Stimulated activated CD4-positive, alpha-beta T cell treated with anti-CD3 and anti-CD28 coated beads, Interleukin-15, amount 100 ng/mL, for 24 hours (primary cell): ENCODE measurements around the gene DLG2.
"Not testable (repeated sequence)": the region's sequence is repeated elsewhere in the genome, so short reads cannot be mapped to it uniquely, and the experiment has no call there.

Experiments
- DNase-seq: peaks from one replicate; pipeline ENCODE4 v3.0.0-alpha.2; 2020

DLG2 gene

DNA sequence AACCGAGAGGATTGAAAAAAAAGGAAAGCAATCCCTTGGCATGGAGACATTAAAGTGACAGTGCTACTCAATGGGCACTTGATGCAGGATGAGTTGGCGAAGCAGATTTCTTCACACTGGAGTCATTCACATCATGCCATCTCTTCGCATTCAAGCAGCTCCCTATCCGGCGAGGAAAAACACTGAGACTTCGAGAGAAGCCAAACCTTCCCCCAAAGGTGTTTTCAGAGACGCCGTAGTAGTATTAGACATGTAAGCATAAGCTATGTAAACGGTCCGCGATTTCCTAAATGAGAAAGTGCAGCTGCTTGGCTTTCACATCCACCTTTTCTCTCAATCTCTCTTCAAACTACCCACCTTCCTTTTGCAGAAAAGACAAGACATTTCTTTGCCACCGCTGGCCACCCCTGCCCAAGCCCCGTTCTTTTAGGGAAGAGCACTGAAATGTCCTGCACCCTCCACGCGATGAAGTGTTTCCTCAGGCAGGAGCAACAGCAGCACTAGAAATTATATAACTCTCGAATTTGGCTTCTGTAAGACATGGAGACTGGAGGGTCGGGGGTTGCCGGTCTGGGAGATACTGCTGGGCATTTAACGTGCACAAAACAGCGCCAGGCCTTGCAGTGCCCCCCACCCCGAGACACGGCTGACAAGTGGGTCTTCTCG, at the start of gene DLG2:
Gene DLG2 (minus strand): TSS at position 13 of the 666 bp plus-strand sequence.
- no peak for DNase-seq

DNA sequence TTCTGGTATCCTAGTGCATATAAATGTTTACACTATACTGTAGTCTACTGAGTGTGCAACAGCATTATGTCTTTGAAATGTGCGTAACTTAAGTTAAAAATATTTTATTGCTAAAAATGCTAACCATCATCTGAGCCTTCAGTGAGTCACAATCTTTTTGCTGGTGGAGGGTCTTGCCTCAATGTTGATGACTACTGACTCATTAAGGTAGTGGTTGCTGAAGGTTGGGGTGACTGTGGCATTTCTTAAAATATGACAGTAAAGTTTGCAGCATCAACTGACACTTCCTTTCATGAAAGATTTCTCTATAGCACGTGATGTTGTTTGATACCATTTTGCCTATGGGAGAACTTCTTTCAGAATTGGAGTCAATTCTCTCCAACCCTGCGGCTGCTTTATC, 46.2 kb upstream of the DLG2 start:
- no peak for DNase-seq

GRCh38 chr11:85672105-85672902, 45.2 kb upstream of the DLG2 start:
- no peak for DNase-seq

DNA sequence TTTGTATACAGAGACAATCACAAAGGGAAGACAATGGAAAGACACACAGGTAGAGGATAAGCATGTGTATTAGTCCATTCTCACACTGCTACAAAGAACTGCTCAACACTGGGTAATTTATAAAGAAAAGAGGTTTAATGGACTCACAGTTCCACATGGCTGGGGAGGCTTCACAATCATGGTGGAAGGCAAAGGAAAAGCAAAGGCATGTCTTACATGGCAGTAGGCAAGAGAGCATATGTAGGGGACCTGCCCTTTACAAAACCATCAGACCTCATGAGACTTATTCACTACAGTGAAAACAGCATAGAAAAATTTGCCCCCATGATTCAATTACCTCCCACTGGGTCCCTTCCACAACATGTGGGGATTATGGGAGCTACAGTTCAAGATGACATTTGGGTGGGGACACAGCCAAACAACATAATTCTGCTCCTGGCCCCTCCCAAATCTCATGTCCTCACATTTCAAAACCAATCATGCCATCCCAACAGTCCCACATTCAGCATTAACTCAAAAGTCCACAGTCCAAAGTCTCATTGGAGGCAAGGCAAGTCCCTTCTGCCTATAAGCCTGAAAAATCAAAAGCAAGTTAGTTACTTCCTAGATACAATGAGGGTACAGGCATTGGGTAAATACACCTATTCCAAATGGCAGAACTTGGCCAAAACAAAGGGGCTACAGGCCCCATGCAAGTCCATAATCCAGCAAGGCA, 44.0 kb upstream of the DLG2 start:
- not testable (repeated sequence) for DNase-seq

GRCh38 chr11:85668157-85668556, 41.0 kb upstream of the DLG2 start:
- no peak for DNase-seq

GRCh38 chr11:85666687-85667086, 39.5 kb upstream of the DLG2 start:
- no peak for DNase-seq

GRCh38 chr11:85665733-85666132, 38.6 kb upstream of the DLG2 start:
- no peak for DNase-seq

GRCh38 chr11:85664615-85665481, 37.7 kb upstream of the DLG2 start, which contains the start of gene CREBZF:
Gene CREBZF, minus strand, starts transcription at chr11:85665129. Its CDS starts 254 bp downstream, at chr11:85664875.
- DNase-seq = peak; percentile 97

- DNase-seq = peak; percentile 88
These were observed 36.8 kb upstream of the DLG2 start for GRCh38 chr11:85663753-85664614.

DNA sequence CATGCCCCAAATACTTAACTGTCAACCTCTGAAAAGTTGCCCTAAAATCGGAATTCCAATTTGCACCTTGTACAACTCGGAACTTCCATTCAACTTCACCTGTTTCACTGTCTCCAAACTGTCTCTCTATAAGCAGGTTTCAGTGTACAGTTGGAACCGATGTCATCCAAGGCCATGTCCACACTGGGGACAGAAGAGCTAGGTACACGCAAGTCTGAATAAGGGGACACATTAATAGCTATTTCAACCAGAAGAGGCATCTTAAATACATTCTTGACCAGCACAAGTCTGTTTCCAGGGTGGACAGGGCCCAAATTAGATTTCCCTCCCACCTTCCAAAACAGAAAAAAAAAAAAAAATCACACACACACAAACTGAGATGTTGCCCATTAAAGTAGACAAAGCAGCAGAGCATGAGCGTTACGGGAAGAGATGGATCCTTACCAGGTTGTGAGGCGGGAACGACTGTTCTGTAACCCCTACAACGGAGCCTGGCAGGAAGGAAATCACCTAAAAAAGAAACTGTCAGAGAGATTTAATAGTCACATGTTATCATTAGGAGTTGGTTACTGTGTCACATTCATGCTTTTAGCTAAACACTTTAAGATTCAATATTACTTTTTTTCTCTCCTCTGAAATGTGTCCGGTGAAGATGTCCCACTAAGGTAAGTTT, 36.1 kb upstream of the DLG2 start:
- no peak for DNase-seq

DNA sequence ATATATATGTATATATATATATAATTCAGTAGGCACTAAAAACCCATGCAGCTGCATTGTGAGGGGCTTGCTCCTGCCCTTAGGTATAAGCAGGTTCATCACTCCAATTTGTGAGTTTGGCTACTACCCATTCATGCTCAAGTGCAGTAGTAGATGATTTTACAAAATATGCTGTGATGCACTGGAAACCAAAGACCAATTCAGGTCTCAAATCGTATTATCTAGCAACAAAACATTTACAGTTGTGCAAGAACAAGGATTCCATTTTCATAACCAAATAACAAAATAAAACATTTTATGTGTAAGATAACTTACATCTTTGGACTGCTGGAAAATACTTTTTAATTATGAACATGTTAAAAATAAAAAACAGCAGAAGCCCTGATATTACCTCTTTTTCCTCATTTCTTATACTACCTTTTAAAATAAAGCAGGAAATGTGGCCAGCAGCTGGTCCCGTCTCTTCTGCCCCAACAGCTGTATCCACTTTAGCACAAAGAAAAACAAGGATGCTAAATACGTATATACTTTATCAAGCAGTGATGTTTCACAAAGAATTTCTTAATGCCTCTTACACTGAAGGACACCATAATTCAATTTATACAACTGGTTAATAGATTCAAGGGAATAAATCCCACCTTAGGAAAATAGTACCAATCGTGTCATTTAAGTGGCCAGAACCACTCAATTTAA, 35.0 kb upstream of the DLG2 start:
- DNase-seq = no peak

- no peak for DNase-seq
These were observed 31.0 kb upstream of the DLG2 start for GRCh38 chr11:85658180-85658579.

DNA sequence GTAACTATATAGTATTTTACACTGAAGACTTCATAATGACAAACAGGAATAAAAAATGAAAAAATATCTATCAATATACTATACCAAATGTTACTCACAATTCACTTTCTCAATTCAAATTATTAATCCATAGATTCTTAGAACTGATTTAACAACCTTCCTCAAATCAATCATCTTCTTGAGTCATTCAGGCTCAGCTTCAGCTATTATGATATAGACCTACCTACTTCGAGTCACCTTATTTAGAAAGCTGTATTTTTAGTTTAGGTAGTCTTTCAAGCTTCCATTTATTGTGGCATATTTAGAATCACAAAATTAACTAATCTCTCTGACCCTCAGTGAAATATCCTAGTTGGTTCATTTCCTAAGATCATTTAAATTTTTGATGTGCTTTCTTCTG, 29.6 kb upstream of the DLG2 start:
- DNase-seq = no peak

- DNase-seq = not testable (repeated sequence)
These were observed 27.2 kb upstream of the DLG2 start for GRCh38 chr11:85654343-85654742.

DNA sequence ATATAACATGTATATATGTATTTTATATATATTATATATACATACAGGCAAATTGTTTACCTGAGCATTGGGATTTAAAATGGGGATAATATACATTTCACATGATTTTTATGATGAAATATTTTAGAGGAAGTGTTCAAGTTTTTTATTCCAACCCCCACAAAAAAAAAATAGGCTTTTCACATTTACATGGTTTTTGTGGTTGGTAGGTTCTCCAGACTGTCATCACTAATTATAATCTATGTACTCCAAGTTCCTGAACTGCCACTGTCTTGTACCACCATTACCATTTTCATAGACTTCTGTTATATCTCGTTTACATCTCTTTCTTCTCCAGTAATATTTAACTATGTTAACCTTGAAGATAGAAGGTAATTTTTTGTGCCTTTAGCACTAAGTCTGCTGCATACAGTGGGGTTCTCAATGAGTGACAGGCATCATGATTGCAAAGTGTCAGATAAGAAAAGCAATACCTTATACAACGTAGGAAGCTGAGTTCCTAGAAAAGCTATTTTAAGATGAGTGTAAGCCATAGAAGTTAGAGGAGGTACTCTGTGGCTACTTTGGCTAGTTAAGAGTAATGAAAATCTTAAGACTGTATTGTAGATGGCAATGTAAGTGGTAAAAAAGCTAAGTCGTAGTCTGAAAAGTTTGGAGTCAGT, 25.8 kb upstream of the DLG2 start:
- no peak for DNase-seq

DNA sequence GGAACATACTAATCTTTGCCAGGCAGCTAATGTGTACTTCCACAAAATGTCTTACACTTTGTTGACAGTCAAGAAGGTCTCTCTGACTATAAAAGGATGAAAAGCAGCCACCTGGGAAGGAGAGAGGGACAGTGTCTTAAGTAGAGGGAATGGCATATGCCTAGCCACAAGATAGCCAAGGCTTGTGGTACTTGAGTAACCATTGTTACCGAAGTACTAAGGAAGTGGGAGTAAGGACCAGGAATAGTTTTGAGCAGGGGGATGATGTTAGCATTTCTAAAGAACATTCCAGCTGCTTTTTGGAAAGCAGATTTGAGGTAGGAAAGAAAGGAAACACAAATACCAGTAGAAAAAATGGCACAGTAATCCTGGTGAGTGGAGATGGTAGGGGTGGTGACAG, 24.0 kb upstream of the DLG2 start:
- no peak for DNase-seq

DNA sequence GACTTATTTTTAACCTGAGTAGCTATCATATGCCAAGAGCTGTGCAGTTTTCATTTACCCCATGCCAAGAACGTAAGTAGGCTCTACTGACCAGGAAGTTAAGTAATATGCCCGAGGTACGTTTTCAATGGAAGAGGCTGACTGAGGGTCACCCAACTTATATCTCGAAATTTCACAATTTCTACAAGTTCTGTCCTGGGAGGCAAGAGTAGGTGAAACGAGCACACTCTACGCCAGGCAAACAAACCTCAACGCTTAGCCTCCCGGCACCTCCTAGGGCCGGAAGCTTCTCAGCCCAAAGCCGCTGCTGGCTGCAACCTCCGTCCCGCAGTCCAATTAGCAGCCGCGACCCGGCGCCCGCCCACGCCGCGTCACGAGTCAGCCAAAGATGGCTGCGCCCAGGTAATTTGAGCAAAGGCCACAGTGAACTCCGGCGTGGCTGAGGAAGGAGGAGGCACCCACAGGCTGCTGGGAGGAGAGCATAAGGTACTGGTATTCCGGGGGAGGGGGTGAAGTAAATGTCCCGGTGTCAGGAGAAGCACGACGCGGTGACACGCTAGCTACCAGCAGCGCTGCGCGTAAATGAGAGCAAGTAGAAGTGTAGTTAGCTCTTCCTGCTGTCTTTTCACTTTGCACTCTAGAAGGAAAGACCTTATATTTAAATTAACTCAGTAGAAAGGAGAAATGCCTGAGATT, 20.6 kb upstream of the DLG2 start, which contains the start of gene TMEM126A:
Gene TMEM126A (plus strand): TSS at position 364 of the 696 bp plus-strand sequence. CDS start 2,289 bp downstream, outside the sequence.
- DNase-seq = peak; percentile 95

- no peak for DNase-seq
These were observed 19.9 kb upstream of the DLG2 start for GRCh38 chr11:85647078-85647477.

DNA sequence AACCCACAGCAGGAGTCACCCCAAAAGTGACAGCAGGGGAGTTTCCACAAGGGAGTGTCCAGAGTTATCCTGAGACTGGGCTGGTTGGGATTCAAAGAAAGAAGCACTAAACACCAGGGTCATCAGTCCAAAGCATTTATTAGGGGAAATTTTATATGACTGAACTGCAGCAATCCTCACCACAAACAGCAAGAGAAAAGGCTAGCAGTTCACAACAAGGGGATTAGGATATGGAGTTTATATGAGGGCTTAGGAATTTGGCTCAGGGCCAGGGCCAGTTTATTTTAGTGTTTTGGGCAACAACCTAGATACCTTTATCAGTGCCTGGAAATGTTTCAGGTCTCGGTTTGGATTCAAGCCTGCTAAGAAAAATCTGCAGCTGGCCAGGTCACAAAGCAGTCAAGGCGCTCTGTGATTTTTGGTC, 16.1 kb upstream of the DLG2 start:
- DNase-seq = no peak
